HG02588 (cell line): ENCODE measurements around the gene KIF9.
"Not testable (repeated sequence)": the region's sequence is repeated elsewhere in the genome, so short reads cannot be mapped to it uniquely, and the experiment has no call there.

Experiments used
- ATAC-seq: cut with Tn5 transposase; IDR thresholded peaks from one replicate; pipeline ENCODE4 v1.9.1; 2021; ENCODE audit warnings: mild to moderate bottlenecking, moderate library complexity; ENCODE audit not compliant: unreplicated experiment

The KIF9 gene

GRCh38 chr3:47251689-47252088 lies 30.9 kb downstream of the KIF9 start:
- no peak for ATAC-seq

- ATAC-seq = not testable (repeated sequence)
Measured at GRCh38 chr3:47251085-47251484, 31.5 kb downstream of the KIF9 start.

GRCh38 chr3:47250309-47251060 lies 32.1 kb downstream of the KIF9 start:
- ATAC-seq = no peak

GRCh38 chr3:47247131-47248064 lies 35.2 kb downstream of the KIF9 start:
- no peak for ATAC-seq

- no peak for ATAC-seq
Measured at GRCh38 chr3:47245271-47245670, 37.3 kb downstream of the KIF9 start.

- ATAC-seq = no peak
Measured at GRCh38 chr3:47244531-47245100, 38.0 kb downstream of the KIF9 start.

GRCh38 chr3:47243419-47244147 lies 39.0 kb downstream of the KIF9 start:
- no peak for ATAC-seq

GRCh38 chr3:47239929-47240328 lies 42.7 kb downstream of the KIF9 start:
- no peak for ATAC-seq

GRCh38 chr3:47238017-47238416 lies 44.6 kb downstream of the KIF9 start:
- ATAC-seq = no peak

GRCh38 chr3:47228088-47228487 lies 54.5 kb downstream of the KIF9 start:
- ATAC-seq = no peak

GRCh38 chr3:47227678-47228077 lies 54.9 kb downstream of the KIF9 start:
- no peak for ATAC-seq

GRCh38 chr3:47225310-47225906 lies 57.2 kb downstream of the KIF9 start:
- peak; percentile 59 for ATAC-seq

- ATAC-seq = no peak
Measured at GRCh38 chr3:47223755-47224154, 58.8 kb downstream of the KIF9 start.

GRCh38 chr3:47221798-47222197 lies 60.8 kb downstream of the KIF9 start:
- no peak for ATAC-seq

GRCh38 chr3:47210863-47211405 lies 71.7 kb downstream of the KIF9 start:
- ATAC-seq = no peak

- not testable (repeated sequence) for ATAC-seq
Measured at GRCh38 chr3:47206022-47206421, 76.6 kb downstream of the KIF9 start.

- ATAC-seq = no peak
Measured at GRCh38 chr3:47204875-47205274, 77.7 kb downstream of the KIF9 start.

GRCh38 chr3:47202542-47202941 lies 80.1 kb downstream of the KIF9 start:
- ATAC-seq = no peak

GRCh38 chr3:47197287-47197686 lies 85.3 kb downstream of the KIF9 start:
- no peak for ATAC-seq

- no peak for ATAC-seq
Measured at GRCh38 chr3:47194994-47195393, 87.6 kb downstream of the KIF9 start.
